ENCODE measurements around the gene KIF26A. TPM values are rescaled to one million over a fixed set of nuclear protein-coding genes. Genes with fewer than 3 reads are reported as not detected.

Gene KIF26A
- total and polyA plus RNA-seq, 10 donors = 0.72 to 21.9 (median 9.2) TPM

DNA sequence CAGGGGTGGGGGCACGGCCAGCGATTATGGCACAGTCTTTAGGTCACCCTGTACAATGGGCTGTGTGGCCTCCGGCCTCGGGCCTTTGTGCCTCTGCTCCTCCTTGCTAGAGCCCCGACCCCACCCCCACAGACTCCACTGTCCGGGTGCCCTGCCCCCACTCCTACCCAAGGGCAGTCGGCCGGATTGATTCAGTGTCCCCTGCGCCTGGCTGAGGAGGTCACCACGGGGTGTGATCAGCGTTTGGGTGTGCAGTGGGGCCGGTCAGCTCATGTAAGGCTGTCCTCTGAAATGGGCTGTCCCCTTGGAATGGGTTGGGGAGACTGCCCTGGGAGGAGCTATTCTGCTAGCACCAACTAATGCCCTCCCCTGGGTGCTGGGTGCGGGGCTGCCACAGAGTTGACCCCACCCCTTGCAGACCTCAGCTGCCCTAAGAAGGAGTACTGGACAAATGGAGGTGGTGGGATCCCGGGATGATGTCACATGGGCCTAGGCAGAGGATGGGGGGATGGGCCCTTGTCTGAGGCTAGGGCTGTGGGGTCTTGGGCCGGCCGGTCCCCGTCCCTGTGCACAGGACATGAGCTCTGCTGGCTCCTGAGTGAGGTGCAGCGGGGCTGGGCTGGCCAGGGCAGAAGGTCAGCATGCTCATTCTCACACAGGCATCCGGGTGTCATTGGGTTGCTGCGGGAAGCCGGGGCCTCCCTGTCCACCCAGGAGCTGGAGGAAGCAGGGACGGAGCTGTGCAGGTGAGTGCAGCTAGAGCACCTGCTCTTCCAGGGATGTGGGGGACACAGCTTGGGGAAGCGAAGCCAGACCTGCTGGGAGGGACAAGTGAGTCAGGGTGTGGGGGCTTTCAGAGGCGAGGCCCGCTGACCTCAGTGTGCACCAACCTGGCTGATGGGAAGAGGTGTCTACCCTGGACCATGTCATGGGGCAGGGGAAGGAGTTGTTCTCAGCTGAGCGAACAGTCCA is 29.5 kb upstream of the KIF26A start:
- intact Hi-C loops (cut with DNase I; ENCODE audit: low total_unique reads) = no loop called here
- DNase-seq = peak; percentile 65
- 53 to 68% (median 64%) methylated on average over 15 to 26 of the region's 26 CpGs for WGBS, 5 donors

DNA sequence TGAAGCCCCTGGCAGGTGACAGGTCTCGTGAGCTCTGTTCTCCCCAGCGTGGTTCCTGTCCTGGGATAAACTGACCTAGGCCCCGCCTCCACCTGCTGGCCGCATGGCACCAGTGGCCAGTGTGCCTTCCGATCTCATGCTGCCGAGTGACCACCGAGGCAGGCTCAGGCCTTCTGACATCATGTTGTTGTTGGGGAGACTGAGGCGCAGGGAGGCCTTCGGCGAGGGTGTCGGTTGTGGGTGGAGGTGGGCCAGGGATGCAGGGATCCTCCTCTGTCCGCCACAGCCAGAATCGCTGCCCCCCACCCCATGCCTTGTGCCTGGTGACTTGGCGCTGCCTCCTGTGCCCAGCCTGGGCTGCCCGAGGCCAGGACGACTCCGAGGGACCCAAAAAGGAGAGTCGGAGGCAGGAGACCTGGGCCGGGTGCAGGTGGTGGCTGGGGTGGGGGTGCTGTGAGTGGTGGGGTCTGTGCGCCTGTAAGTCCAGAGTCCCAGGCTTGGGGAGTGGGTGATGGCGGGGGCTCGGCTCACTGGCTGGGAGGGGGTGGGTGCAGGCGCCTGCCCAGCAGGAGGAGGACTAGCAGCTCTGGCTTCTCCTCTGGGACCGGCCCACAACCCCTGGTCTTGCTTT is 28.5 kb upstream of the KIF26A start:
- intact Hi-C loops (cut with DNase I; ENCODE audit: low total_unique reads) = no loop called here
- Histone ChIP-seq H3K9me3 (no peaks in the 10 kb centered on the region), H3K36me3 (no peaks in the 10 kb centered on the region), H3K27ac (no peak overlapping the region), H3K27me3 (replicated peaks in 1 of 7) (peaks cover 0 to 70% (median 8%) of the 10 kb centered on the region in 7 donors), H3K4me3 (no peak overlapping the region), H3K4me1 (no peaks in the 10 kb centered on the region)
- DNase-seq = peak; percentile 57
- TF ChIP-seq CTCF (IDR thresholded peaks at IDR 0.05 in 8 of 11, conservative IDR thresholded peaks at IDR 0.05 in 3 of 11) = no peak
- TF ChIP-seq POLR2A (IDR thresholded peaks at IDR 0.05) = no peak
- 76 to 94% (median 88%) methylated on average over 12 to 24 of the region's 24 CpGs for WGBS, 5 donors

More for the DNA sequence above, 29.5 kb upstream of the KIF26A start:
- Histone ChIP-seq H3K4me3 (no peak overlapping the region), H3K27ac (no peak overlapping the region), H3K9me3 (no peaks in the 10 kb centered on the region), H3K36me3 (no peaks in the 10 kb centered on the region), H3K27me3 (replicated peaks in 1 of 7) (peaks cover 0 to 60% (median 3%) of the 10 kb centered on the region in 7 donors), H3K4me1 (no peaks in the 10 kb centered on the region)
- TF ChIP-seq POLR2A (IDR thresholded peaks at IDR 0.05) = no peak
- no peak for TF ChIP-seq POLR2AphosphoS5 (IDR thresholded peaks at IDR 0.05)
- TF ChIP-seq CTCF (IDR thresholded peaks at IDR 0.05 in 8 of 11, conservative IDR thresholded peaks at IDR 0.05 in 3 of 11) = no peak

GRCh38 chr14:104110491-104111209 is 27.7 kb upstream of the KIF26A start:
- no peaks in the 10 kb centered on the region for H3K9me3 ChIP-seq
- H3K4me3 ChIP-seq = no peak overlapping the region
- no peaks in the 10 kb centered on the region for H3K4me1 ChIP-seq
- H3K27ac ChIP-seq = no peak overlapping the region
- TF ChIP-seq POLR2AphosphoS5 (IDR thresholded peaks at IDR 0.05) = no peak
- TF ChIP-seq POLR2A (IDR thresholded peaks at IDR 0.05) = no peak
- TF ChIP-seq CTCF (IDR thresholded peaks at IDR 0.05 in 8 of 11, conservative IDR thresholded peaks at IDR 0.05 in 3 of 11) = no peak
- peaks cover 0 to 75% (median 13%) of the 10 kb centered on the region in 7 donors for H3K27me3 ChIP-seq (replicated peaks in 1 of 7)
- no peaks in the 10 kb centered on the region for H3K36me3 ChIP-seq
- intact Hi-C loops (cut with DNase I; ENCODE audit: low total_unique reads) = no loop called here
- 65 to 78% (median 70%) methylated on average over 15 to 18 of the region's 18 CpGs for WGBS, 5 donors
- DNase-seq = peak; percentile 66
